A549 (cell line): Measurements from ENCODE around the gene SHTN1. TPM values are rescaled to one million over a fixed set of nuclear protein-coding genes. Genes with fewer than 3 reads are reported as not detected.

Experiments used
- ATAC-seq, 2 experiments: fragments of 200-7000 bp in 1 of 2; fragments of >200 bp in 1 of 2; cut with Nextera tagmentation in 1 of 2; cut with Tn5 transposase in 1 of 2; 3 replicates each; pipeline versions ENCODE4 v1.8.0 to v1.9.1; 2018 to 2020; ENCODE audit warnings: mild to moderate bottlenecking in 1 of 2, moderate library complexity in 1 of 2
- CTCF ChIA-PET: fragments of 300-600 bp; sonication (Branson Sonifier 250); formaldehyde crosslinking; extraction: SDS; loops from one replicate; lab custom pipeline; 2021; ENCODE audit warnings: antibody characterized with exemption, inconsistent platforms; lab: Yijun Ruan, JAX
- POLR2A ChIA-PET: fragments of 350-600 bp; formaldehyde crosslinking; extraction: SDS; loops from one replicate; lab custom pipeline; 2021; ENCODE audit warnings: antibody characterized with exemption, inconsistent platforms; lab: Yijun Ruan, JAX
- DNase-seq, 2 experiments: peaks; one replicate each; pipeline versions ENCODE4 v3.0.0 to v3.0.0-alpha.2; 2011 to 2016; ENCODE audit warnings: low read depth in 1 of 2, low spot score in 1 of 2
- FAIRE-seq: peaks from 2 replicates; lab custom pipeline; 2011; peaks lifted over from hg19 to GRCh38; lab: Jason Lieb, UNC
- H3K27ac ChIP-seq, 2 experiments: fragments of >200 bp; sonication (Bioruptor Twin); formaldehyde crosslinking; 3 replicates each; pipeline ENCODE4 v1.5.1; 2016 to 2017
- H3K4me1 ChIP-seq: fragments of >200 bp; sonication (Bioruptor Twin); formaldehyde crosslinking; 3 replicates; pipeline ENCODE4 v1.6.1; 2016
- H3K4me2 ChIP-seq: fragments of >200 bp; sonication (Bioruptor Twin); formaldehyde crosslinking; 3 replicates; pipeline ENCODE4 v1.6.1; 2016
- H3K4me3 ChIP-seq: fragments of >200 bp; sonication (Bioruptor Twin); formaldehyde crosslinking; 3 replicates; pipeline ENCODE4 v1.5.1; 2016
- H3K9me3 ChIP-seq: fragments of >200 bp; sonication (Bioruptor Twin); formaldehyde crosslinking; 3 replicates; pipeline ENCODE4 v1.6.1; 2016
- CBX8 ChIP-seq: fragments of 200-600 bp; sonication (generic); IDR thresholded peaks from 2 replicates; pipeline ENCODE4 v1.6.1; 2016
- CEBPB ChIP-seq, 2 experiments: fragments of >200 bp in 1 of 2; sonication (Bioruptor Twin) in 1 of 2; formaldehyde crosslinking in 1 of 2; IDR thresholded peaks; 2 replicates each; pipeline ENCODE4 v1.6.1; 2012 to 2016
- EHF ChIP-seq: fragments of 250-450 bp; sonication (Bioruptor Pico); IDR thresholded peaks from 2 replicates; pipeline ENCODE4 v1.5.0; 2020; ENCODE audit warnings: mild to moderate bottlenecking
- EHMT2 ChIP-seq: fragments of 200-600 bp; sonication (generic); IDR thresholded peaks from 2 replicates; pipeline ENCODE4 v1.6.1; 2016; ENCODE audit warnings: antibody characterized with exemption, low read depth, mild to moderate bottlenecking, moderate library complexity
- GATA3 ChIP-seq: IDR thresholded peaks from 2 replicates; pipeline ENCODE4 v1.6.1; 2012; ENCODE audit warnings: borderline replicate concordance
- HDAC2 ChIP-seq: fragments of 200-600 bp; sonication (generic); IDR thresholded peaks from 2 replicates; pipeline ENCODE4 v1.6.1; 2016
- HEYL ChIP-seq: fragments of 250-450 bp; sonication (Bioruptor Pico); IDR thresholded peaks from 2 replicates; pipeline ENCODE4 v1.8.0; 2021; ENCODE audit warnings: mild to moderate bottlenecking, moderate library complexity
- HOXB13 ChIP-seq: fragments of 250-450 bp; sonication (Bioruptor Pico); IDR thresholded peaks from 2 replicates; pipeline ENCODE4 v1.5.0; 2020; ENCODE audit warnings: low read depth, mild to moderate bottlenecking, moderate library complexity
- KDM1A ChIP-seq: fragments of 200-600 bp; sonication (generic); IDR thresholded peaks from 2 replicates; pipeline ENCODE4 v1.6.1; 2016; ENCODE audit warnings: low read depth, mild to moderate bottlenecking
- KDM5A ChIP-seq: fragments of 200-600 bp; sonication (generic); IDR thresholded peaks from 2 replicates; pipeline ENCODE4 v1.6.1; 2016; ENCODE audit warnings: antibody characterized with exemption, mild to moderate bottlenecking
- MYC ChIP-seq: IDR thresholded peaks from 2 replicates; pipeline ENCODE4 v1.6.1; 2012; ENCODE audit warnings: mild to moderate bottlenecking, inconsistent platforms, low read length, improper control_type of control experiment, borderline replicate concordance
- POLR2A ChIP-seq: IDR thresholded peaks from 2 replicates; pipeline ENCODE4 v1.6.1; 2012; ENCODE audit warnings: mild to moderate bottlenecking, low read length
- RCOR1 ChIP-seq: fragments of 150-350 bp; IDR thresholded peaks from 2 replicates; pipeline ENCODE4 v1.6.1; 2014; ENCODE audit warnings: antibody characterized with exemption, low read length, low read depth
- RNF2 ChIP-seq: fragments of 200-600 bp; sonication (generic); IDR thresholded peaks from 2 replicates; pipeline ENCODE4 v1.6.1; 2016; ENCODE audit warnings: low read depth, mild to moderate bottlenecking, antibody characterized with exemption, moderate library complexity, borderline replicate concordance
- TFCP2L1 ChIP-seq: fragments of 250-450 bp; sonication (Bioruptor Pico); IDR thresholded peaks from 2 replicates; pipeline ENCODE4 v1.5.0; 2021; ENCODE audit warnings: mild to moderate bottlenecking
- ZC3H11A ChIP-seq: fragments of 450-650 bp; IDR thresholded peaks from 2 replicates; pipeline ENCODE4 v1.6.1; 2014; ENCODE audit warnings: antibody characterized with exemption, mild to moderate bottlenecking
- ZNF302 ChIP-seq: fragments of 250-450 bp; sonication (Bioruptor Pico); IDR thresholded peaks from 2 replicates; pipeline ENCODE4 v1.9.0; 2021; ENCODE audit warnings: inconsistent platforms, mild to moderate bottlenecking, moderate library complexity
- WGBS: methylation state at CpG from one replicate; pipeline ENCODE4 v1.1.6; 2017; ENCODE audit errors: missing lambda C conversion rate; 5-methylcytosine and 5-hydroxymethylcytosine counted together
- polyA plus RNA-seq, 4 experiments: library from polyadenylated mRNA; depleted of rRNA in 3 of 4; stranded (reverse); fragments of >200 nt; fragmentation: RNase III in 1 of 4; extraction: RNeasy Plus Mini Kit Qiagen cat#74134 plus additional on column Dnase treatment in 1 of 4; gene quantifications; 2 replicates in 3 of 4; 3 replicates in 1 of 4; pipeline ENCODE4 v1.2.3, GENCODE V29; 2011 to 2017
- TF ChIP-seq, protein P1 (sequence below): fragments of >200 bp; sonication (Bioruptor Twin); formaldehyde crosslinking; IDR thresholded peaks from 3 replicates; pipeline ENCODE4 v1.5.1; 2016
- TF ChIP-seq, protein P2 (sequence below): IDR thresholded peaks from 2 replicates; pipeline ENCODE4 v1.6.1; 2012
- TF ChIP-seq, protein P3 (sequence below): IDR thresholded peaks from 2 replicates; pipeline ENCODE4 v1.6.1; 2012
- TF ChIP-seq, protein P4 (sequence below): fragments of 150-350 bp; IDR thresholded peaks from 2 replicates; pipeline ENCODE4 v1.6.1; 2014; ENCODE audit warnings: low read depth, mild to moderate bottlenecking, low read length
- TF ChIP-seq, protein P5 (sequence below): fragments of 200-600 bp; sonication (generic); IDR thresholded peaks from 2 replicates; pipeline ENCODE4 v1.6.1; 2016; ENCODE audit warnings: antibody characterized with exemption, mild to moderate bottlenecking, moderate library complexity
- TF ChIP-seq, protein P6 (sequence below): IDR thresholded peaks from 2 replicates; pipeline ENCODE4 v1.6.1; 2012; ENCODE audit warnings: low read depth, borderline replicate concordance

The SHTN1 gene
- polyA plus RNA-seq, 2 of the 4 experiments (the other 2 are of a cell fraction) = 21.7 to 63.1 TPM

DNA sequence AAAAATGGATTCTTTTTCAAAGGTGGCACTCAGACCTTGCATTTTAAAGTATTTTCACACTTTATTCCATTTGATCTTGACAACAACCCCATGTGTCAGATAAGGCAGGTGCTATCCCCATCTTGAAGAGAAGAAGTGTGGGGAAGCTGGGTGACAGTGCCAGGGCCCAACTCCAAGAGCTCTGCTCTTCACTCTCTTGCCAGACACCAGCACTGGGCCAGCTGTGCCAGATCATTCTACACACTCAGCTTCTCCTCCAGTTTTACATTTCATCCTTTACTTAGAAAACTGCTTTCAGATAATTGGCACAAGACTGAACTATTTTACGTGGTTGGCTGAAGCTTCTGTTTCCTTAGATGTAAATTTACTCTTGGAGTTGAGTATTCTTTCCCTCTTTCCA, 91.3 kb downstream of the SHTN1 start:
- TF ChIP-seq ZNF302 (CRISPR knock-in tag) (no peak), ZC3H11A (no peak)
- TF ChIP-seq, protein P1, sequence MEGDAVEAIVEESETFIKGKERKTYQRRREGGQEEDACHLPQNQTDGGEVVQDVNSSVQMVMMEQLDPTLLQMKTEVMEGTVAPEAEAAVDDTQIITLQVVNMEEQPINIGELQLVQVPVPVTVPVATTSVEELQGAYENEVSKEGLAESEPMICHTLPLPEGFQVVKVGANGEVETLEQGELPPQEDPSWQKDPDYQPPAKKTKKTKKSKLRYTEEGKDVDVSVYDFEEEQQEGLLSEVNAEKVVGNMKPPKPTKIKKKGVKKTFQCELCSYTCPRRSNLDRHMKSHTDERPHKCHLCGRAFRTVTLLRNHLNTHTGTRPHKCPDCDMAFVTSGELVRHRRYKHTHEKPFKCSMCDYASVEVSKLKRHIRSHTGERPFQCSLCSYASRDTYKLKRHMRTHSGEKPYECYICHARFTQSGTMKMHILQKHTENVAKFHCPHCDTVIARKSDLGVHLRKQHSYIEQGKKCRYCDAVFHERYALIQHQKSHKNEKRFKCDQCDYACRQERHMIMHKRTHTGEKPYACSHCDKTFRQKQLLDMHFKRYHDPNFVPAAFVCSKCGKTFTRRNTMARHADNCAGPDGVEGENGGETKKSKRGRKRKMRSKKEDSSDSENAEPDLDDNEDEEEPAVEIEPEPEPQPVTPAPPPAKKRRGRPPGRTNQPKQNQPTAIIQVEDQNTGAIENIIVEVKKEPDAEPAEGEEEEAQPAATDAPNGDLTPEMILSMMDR = no peak
- 97% methylated on average over 1 of the region's 1 CpG for WGBS
- no peak for FAIRE-seq

DNA sequence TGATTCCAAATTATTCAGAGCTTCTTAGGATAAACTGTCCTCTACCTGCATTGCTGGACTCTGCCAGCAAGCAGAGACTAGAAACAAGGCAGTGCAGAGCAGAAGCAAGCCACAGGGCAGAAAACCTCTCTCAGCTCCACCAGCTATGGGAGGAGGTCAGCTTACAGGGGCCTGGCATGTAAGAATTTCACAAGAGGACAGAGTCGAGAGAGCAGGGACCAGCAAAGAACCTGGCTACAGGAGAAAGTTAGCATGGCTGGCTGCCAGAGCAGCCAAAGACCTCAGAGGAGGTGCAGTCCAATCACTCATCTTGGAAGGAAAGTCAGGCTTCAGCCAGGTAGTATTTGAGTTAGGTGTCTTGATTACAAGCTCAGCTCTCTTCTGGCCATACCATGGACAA, 92.8 kb downstream of the SHTN1 start:
- H3K4me3 ChIP-seq = no peak overlapping the region
- DNase-seq (no peak), FAIRE-seq (no peak), ATAC-seq (no peak)
- TF ChIP-seq, protein P2, sequence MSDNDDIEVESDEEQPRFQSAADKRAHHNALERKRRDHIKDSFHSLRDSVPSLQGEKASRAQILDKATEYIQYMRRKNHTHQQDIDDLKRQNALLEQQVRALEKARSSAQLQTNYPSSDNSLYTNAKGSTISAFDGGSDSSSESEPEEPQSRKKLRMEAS = no peak
- TF ChIP-seq EHMT2 (no peak), HEYL (CRISPR knock-in tag) (no peak), HOXB13 (CRISPR knock-in tag) (no peak), GATA3 (no peak), RNF2 (no peak), MYC (no peak), EHF (CRISPR knock-in tag) (no peak), KDM1A (no peak)
- TF ChIP-seq, protein P3, sequence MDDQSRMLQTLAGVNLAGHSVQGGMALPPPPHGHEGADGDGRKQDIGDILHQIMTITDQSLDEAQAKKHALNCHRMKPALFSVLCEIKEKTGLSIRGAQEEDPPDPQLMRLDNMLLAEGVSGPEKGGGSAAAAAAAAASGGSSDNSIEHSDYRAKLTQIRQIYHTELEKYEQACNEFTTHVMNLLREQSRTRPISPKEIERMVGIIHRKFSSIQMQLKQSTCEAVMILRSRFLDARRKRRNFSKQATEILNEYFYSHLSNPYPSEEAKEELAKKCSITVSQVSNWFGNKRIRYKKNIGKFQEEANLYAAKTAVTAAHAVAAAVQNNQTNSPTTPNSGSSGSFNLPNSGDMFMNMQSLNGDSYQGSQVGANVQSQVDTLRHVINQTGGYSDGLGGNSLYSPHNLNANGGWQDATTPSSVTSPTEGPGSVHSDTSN = no peak
- H3K4me2 ChIP-seq = no peak overlapping the region
- H3K27ac ChIP-seq = no peak overlapping the region
- 77% methylated on average over 1 of the region's 1 CpG for WGBS
- ChIA-PET POLR2A (no interaction called here), CTCF (interaction anchor here (1.2 kb wide), 1 partner anchor 115 kb away, joined by 4 read pairs; no protein-coding TSS in a partner anchor)
- no peaks in the 10 kb centered on the region for H3K9me3 ChIP-seq
- no peaks in the 10 kb centered on the region for H3K4me1 ChIP-seq

More for the DNA sequence above, 91.3 kb downstream of the SHTN1 start:
- Histone ChIP-seq H3K4me1 (no peaks in the 10 kb centered on the region), H3K4me3 (no peak overlapping the region), H3K4me2 (no peak overlapping the region), H3K27ac (no peak overlapping the region), H3K9me3 (no peaks in the 10 kb centered on the region)
- POLR2A ChIA-PET = no interaction called here
- CTCF ChIA-PET = interaction anchor here (1.3 to 1.7 kb wide), 2 partner anchors 12 kb away, joined by 3 read pairs; no protein-coding TSS in a partner anchor
- DNase-seq (no peak), ATAC-seq (no peak)

DNA sequence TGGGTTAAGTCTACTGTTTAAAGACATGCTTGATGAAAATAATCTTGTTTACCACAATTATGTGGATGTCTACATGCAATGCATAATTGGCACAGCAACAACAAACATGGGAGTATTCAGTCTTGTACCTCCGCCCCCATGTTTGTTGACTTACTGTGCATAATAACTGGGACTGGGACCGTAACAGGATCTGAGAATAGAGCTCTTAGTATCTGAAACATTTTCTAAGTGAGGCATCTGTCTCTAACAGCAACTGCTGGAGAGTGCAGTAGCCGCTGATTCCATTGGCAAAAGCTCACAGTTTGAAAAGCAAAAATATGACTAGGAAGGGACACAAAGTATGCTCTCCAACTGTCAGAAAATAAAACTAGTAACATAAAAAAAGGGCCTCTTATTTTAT, 94.1 kb downstream of the SHTN1 start:
- Histone ChIP-seq H3K27ac (no peak overlapping the region), H3K4me1 (no peaks in the 10 kb centered on the region), H3K9me3 (no peaks in the 10 kb centered on the region), H3K4me3 (no peak overlapping the region), H3K4me2 (no peak overlapping the region)
- FAIRE-seq = no peak
- CTCF ChIA-PET = interaction anchor here (0.5 to 1.7 kb wide), 3 partner anchors 62 to 1470 kb away, joined by 3 read pairs; partner anchors contain the start of gene ENO4
- no peak for DNase-seq
- POLR2A ChIA-PET = no interaction called here
- ATAC-seq = no peak
- WGBS = 86% methylated on average over 3 of the region's 3 CpGs
- TF ChIP-seq, protein P2 = no peak
- TF ChIP-seq CEBPB (IDR thresholded peaks at IDR 0.05) = no peak
- TF ChIP-seq GATA3 = no peak
- TF ChIP-seq ZC3H11A = no peak
- TF ChIP-seq KDM1A = no peak
- TF ChIP-seq, protein P4, sequence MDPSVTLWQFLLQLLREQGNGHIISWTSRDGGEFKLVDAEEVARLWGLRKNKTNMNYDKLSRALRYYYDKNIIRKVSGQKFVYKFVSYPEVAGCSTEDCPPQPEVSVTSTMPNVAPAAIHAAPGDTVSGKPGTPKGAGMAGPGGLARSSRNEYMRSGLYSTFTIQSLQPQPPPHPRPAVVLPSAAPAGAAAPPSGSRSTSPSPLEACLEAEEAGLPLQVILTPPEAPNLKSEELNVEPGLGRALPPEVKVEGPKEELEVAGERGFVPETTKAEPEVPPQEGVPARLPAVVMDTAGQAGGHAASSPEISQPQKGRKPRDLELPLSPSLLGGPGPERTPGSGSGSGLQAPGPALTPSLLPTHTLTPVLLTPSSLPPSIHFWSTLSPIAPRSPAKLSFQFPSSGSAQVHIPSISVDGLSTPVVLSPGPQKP = no peak
- TF ChIP-seq HDAC2 = no peak
- no peak for TF ChIP-seq EHMT2
- TF ChIP-seq, protein P5, sequence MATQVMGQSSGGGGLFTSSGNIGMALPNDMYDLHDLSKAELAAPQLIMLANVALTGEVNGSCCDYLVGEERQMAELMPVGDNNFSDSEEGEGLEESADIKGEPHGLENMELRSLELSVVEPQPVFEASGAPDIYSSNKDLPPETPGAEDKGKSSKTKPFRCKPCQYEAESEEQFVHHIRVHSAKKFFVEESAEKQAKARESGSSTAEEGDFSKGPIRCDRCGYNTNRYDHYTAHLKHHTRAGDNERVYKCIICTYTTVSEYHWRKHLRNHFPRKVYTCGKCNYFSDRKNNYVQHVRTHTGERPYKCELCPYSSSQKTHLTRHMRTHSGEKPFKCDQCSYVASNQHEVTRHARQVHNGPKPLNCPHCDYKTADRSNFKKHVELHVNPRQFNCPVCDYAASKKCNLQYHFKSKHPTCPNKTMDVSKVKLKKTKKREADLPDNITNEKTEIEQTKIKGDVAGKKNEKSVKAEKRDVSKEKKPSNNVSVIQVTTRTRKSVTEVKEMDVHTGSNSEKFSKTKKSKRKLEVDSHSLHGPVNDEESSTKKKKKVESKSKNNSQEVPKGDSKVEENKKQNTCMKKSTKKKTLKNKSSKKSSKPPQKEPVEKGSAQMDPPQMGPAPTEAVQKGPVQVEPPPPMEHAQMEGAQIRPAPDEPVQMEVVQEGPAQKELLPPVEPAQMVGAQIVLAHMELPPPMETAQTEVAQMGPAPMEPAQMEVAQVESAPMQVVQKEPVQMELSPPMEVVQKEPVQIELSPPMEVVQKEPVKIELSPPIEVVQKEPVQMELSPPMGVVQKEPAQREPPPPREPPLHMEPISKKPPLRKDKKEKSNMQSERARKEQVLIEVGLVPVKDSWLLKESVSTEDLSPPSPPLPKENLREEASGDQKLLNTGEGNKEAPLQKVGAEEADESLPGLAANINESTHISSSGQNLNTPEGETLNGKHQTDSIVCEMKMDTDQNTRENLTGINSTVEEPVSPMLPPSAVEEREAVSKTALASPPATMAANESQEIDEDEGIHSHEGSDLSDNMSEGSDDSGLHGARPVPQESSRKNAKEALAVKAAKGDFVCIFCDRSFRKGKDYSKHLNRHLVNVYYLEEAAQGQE = no peak
- TF ChIP-seq HEYL (CRISPR knock-in tag) = no peak
- no peak for TF ChIP-seq RCOR1
- TF ChIP-seq, protein P6, sequence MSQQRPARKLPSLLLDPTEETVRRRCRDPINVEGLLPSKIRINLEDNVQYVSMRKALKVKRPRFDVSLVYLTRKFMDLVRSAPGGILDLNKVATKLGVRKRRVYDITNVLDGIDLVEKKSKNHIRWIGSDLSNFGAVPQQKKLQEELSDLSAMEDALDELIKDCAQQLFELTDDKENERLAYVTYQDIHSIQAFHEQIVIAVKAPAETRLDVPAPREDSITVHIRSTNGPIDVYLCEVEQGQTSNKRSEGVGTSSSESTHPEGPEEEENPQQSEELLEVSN = no peak
- no peak for TF ChIP-seq KDM5A
- no peak for TF ChIP-seq TFCP2L1 (CRISPR knock-in tag)
- TF ChIP-seq POLR2A = no peak
- TF ChIP-seq CBX8 = no peak
